MCF 10A (cell line): ENCODE results near the gene CSNK1G1. TPM values are rescaled to one million over a fixed set of nuclear protein-coding genes. Genes with fewer than 3 reads are reported as not detected.

Experiments used
- BruUV-seq: library from RNA; stranded (reverse); fragments of 400-500 nt; replicated peaks from 2 replicates; lab custom pipeline; 2021; lab: Mats Ljungman, UMichigan
- CTCF ChIA-PET: fragments of 300-600 bp; sonication (Branson Sonifier 250); formaldehyde crosslinking; extraction: SDS; loops from one replicate; lab custom pipeline; 2021; ENCODE audit warnings: antibody characterized with exemption, inconsistent platforms; lab: Yijun Ruan, JAX
- POLR2A ChIA-PET: fragments of 300-600, 350-650 bp; sonication (Branson Sonifier 250); formaldehyde crosslinking; extraction: SDS; loops from one replicate; lab custom pipeline; 2020; ENCODE audit warnings: antibody characterized with exemption, inconsistent platforms; lab: Yijun Ruan, JAX
- DNase-seq: peaks from one replicate; pipeline ENCODE4 v3.0.0-alpha.2; 2018; ENCODE audit not compliant: unreplicated experiment
- H3K27ac Mint-ChIP-seq: one replicate; pipeline ENCODE4 v1.8.0; 2022; ENCODE audit warnings: mild to moderate bottlenecking, low read depth, mixed read lengths; ENCODE audit not compliant: unreplicated experiment
- H3K27me3 Mint-ChIP-seq: one replicate; pipeline ENCODE4 v1.8.0; 2022; ENCODE audit warnings: mixed read lengths; ENCODE audit not compliant: insufficient read depth, unreplicated experiment
- H3K36me3 Mint-ChIP-seq: one replicate; pipeline ENCODE4 v1.8.0; 2022; ENCODE audit warnings: mild to moderate bottlenecking, moderate library complexity, mixed read lengths; ENCODE audit not compliant: insufficient read depth, unreplicated experiment
- H3K4me1 Mint-ChIP-seq: one replicate; pipeline ENCODE4 v1.8.0; 2022; ENCODE audit warnings: mixed read lengths; ENCODE audit not compliant: insufficient read depth, unreplicated experiment
- H3K4me3 Mint-ChIP-seq: one replicate; pipeline ENCODE4 v1.8.0; 2022; ENCODE audit warnings: mild to moderate bottlenecking, moderate library complexity, mixed read lengths; ENCODE audit not compliant: unreplicated experiment
- H3K9me3 Mint-ChIP-seq: one replicate; pipeline ENCODE4 v1.8.0; 2022; ENCODE audit warnings: mixed read lengths; ENCODE audit not compliant: unreplicated experiment
- intact Hi-C: fragments of 100-400 bp; cut with micrococcal nuclease; formaldehyde crosslinking; loops from 2 replicates; pipeline ENCODE4 v1.14.1; 2022
- total RNA-seq: library from RNA; stranded (reverse); gene quantifications from 2 replicates; pipeline ENCODE4 v1.2.3, GENCODE V29; 2022
- TF ChIP-seq, protein P1 (sequence below): fragments of 200-600 bp; IDR thresholded peaks from one replicate; pipeline ENCODE4 v1.8.0; 2022; ENCODE audit warnings: antibody characterized with exemption, mild to moderate bottlenecking; ENCODE audit not compliant: unreplicated experiment

CSNK1G1 gene
- total RNA-seq, 1 experiment from 2014 or later: 31.0 TPM

DNA sequence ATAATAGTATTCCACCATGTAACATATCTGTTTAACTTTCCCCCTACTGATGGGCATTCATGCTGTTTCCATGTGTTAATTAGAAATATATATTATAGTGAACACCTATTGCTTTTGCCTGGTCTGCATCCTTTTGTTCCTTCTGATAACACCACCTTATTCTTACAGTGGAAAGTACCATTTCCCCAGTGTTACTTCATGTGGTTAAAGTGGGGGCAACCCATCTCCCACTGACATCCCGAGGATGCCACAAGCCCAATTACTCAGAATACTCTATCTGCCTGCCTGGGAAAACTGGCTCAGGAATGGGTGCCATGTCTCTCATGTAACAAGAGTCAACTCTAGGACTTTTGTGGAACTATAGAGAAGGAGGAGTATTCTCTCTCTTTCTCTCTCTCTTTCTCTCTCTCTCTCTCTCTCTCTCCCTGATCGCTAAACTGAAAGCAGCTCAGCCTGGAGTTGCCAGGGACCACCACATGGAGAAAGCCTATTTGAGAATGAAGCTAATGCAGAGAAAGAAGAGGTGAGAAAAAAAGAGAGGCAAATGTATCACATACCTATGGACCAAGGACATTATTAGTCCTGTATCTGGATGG, 126.7 kb downstream of the CSNK1G1 start:
- Mint-ChIP-seq H3K27ac (no peak overlapping the region), H3K4me3 (no peak overlapping the region), H3K4me1 (peaks cover 15% of the 10 kb centered on the region), H3K9me3 (no peaks in the 10 kb centered on the region), H3K36me3 (peaks cover under 1% of the 10 kb centered on the region), H3K27me3 (no peaks in the 10 kb centered on the region)
- intact Hi-C loops: no loop called here
- BruUV-seq: no TSS peak
- ChIA-PET CTCF (no interaction called here), POLR2A (interaction anchor here (0.6 to 1.2 kb wide), 3 partner anchors 8 to 18 kb away, joined by 3 read pairs; no protein-coding TSS in a partner anchor)
- TF ChIP-seq, protein P1, sequence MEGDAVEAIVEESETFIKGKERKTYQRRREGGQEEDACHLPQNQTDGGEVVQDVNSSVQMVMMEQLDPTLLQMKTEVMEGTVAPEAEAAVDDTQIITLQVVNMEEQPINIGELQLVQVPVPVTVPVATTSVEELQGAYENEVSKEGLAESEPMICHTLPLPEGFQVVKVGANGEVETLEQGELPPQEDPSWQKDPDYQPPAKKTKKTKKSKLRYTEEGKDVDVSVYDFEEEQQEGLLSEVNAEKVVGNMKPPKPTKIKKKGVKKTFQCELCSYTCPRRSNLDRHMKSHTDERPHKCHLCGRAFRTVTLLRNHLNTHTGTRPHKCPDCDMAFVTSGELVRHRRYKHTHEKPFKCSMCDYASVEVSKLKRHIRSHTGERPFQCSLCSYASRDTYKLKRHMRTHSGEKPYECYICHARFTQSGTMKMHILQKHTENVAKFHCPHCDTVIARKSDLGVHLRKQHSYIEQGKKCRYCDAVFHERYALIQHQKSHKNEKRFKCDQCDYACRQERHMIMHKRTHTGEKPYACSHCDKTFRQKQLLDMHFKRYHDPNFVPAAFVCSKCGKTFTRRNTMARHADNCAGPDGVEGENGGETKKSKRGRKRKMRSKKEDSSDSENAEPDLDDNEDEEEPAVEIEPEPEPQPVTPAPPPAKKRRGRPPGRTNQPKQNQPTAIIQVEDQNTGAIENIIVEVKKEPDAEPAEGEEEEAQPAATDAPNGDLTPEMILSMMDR: no peak
- no peak for DNase-seq

DNA sequence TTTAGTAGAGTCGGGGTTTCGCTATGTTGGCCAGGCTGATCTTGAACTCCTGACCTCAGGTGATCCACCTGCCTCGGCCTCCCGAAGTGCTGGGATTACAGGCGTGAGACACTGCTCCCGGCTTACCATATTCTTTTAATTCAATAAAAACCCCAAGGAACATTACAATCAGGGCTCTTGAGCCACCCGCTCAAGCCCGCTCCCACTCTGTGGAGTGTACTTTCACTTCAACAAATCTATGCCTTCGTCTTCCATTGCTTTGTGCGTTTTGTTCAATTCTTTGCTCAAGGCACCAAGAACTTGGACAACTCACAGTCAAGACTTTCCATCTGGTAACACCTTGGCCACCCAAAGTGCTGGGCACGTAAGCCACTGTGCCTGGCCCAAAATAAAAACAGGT, 130.2 kb downstream of the CSNK1G1 start:
- no TSS peak for BruUV-seq
- Mint-ChIP-seq H3K4me3 (no peak overlapping the region), H3K27me3 (no peaks in the 10 kb centered on the region), H3K4me1 (peaks cover 7% of the 10 kb centered on the region), H3K36me3 (no peaks in the 10 kb centered on the region), H3K27ac (no peak overlapping the region), H3K9me3 (no peaks in the 10 kb centered on the region)
- TF ChIP-seq, protein P1: no peak
- ChIA-PET CTCF (no interaction called here), POLR2A (no interaction called here)
- intact Hi-C loops: no loop called here
- DNase-seq: no peak

DNA sequence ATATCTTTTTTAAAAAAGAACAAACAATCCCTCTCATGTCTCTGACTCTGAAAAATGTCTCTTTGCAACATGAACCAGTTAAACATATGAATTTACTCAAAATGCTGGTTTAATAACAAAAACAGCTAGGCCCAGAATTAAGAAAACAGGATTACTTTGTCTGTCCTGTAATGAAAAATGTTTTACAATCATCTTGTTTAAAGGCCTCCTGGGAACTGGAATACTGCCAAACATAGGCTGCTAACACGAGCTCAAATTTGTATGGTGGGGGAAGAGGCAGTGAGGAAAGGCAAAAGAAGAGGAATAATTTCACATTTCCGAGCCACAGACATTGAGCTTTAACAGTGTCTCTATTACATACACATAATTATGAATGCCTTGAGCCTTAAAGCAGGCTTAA, 131.5 kb downstream of the CSNK1G1 start:
- H3K4me1 Mint-ChIP-seq: peaks cover 7% of the 10 kb centered on the region
- no peaks in the 10 kb centered on the region for H3K9me3 Mint-ChIP-seq
- H3K36me3 Mint-ChIP-seq: no peaks in the 10 kb centered on the region
- no peak overlapping the region for H3K4me3 Mint-ChIP-seq
- peak; percentile 45 for DNase-seq
- POLR2A ChIA-PET: interaction anchor here (0.7 to 1.2 kb wide), 4 partner anchors 8 to 131 kb away, joined by 3 to 4 read pairs (median 4); no protein-coding TSS in a partner anchor
- no peaks in the 10 kb centered on the region for H3K27me3 Mint-ChIP-seq
- TF ChIP-seq, protein P1: no peak
- intact Hi-C loops: no loop called here
- CTCF ChIA-PET: interaction anchor here (0.6 kb wide), 1 partner anchor 1133 kb away, joined by 3 read pairs; no protein-coding TSS in a partner anchor
- BruUV-seq: no TSS peak
- H3K27ac Mint-ChIP-seq: no peak overlapping the region

DNA sequence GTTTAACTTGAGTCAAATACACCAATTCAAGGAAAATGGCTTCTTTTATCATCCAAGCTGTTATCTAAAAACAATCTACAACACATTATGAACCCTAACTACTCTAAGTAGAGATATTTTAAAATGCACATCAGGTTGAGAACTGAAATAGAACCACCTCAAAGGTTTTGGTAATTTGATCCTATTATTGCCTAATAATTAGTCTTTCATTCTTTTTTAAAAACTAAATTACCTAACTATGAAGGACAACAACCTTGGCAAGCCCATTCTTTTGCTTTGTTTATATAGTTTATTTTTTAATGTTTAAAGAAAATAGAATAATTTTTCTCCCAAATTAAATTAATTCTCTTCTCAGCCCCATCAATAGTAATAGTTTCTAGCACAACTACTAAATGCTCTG, 132.1 kb downstream of the CSNK1G1 start:
- ChIA-PET CTCF (interaction anchor here (0.6 kb wide), 1 partner anchor 1133 kb away, joined by 3 read pairs; no protein-coding TSS in a partner anchor), POLR2A (interaction anchor here (1.2 kb wide), 1 partner anchor 8 kb away, joined by 3 read pairs; no protein-coding TSS in a partner anchor)
- TF ChIP-seq, protein P1: no peak
- no peak overlapping the region for H3K27ac Mint-ChIP-seq
- H3K4me3 Mint-ChIP-seq: no peak overlapping the region
- H3K4me1 Mint-ChIP-seq: peaks cover 7% of the 10 kb centered on the region
- intact Hi-C loops: no loop called here
- no peaks in the 10 kb centered on the region for H3K27me3 Mint-ChIP-seq
- no peak for DNase-seq
- no peaks in the 10 kb centered on the region for H3K36me3 Mint-ChIP-seq
- BruUV-seq: no TSS peak
- H3K9me3 Mint-ChIP-seq: no peaks in the 10 kb centered on the region
